ENCODE data around the gene SEMA3B. TPM values are rescaled to one million over a fixed set of nuclear protein-coding genes. Genes with fewer than 3 reads are reported as not detected.
"Not testable (repeated sequence)": the region's sequence is repeated elsewhere in the genome, so short reads cannot be mapped to it uniquely, and the experiment has no call there.

Gene SEMA3B
- total and polyA plus RNA-seq, 5 donors from 2014 or later = 1.7 TPM; not detected in 4

DNA sequence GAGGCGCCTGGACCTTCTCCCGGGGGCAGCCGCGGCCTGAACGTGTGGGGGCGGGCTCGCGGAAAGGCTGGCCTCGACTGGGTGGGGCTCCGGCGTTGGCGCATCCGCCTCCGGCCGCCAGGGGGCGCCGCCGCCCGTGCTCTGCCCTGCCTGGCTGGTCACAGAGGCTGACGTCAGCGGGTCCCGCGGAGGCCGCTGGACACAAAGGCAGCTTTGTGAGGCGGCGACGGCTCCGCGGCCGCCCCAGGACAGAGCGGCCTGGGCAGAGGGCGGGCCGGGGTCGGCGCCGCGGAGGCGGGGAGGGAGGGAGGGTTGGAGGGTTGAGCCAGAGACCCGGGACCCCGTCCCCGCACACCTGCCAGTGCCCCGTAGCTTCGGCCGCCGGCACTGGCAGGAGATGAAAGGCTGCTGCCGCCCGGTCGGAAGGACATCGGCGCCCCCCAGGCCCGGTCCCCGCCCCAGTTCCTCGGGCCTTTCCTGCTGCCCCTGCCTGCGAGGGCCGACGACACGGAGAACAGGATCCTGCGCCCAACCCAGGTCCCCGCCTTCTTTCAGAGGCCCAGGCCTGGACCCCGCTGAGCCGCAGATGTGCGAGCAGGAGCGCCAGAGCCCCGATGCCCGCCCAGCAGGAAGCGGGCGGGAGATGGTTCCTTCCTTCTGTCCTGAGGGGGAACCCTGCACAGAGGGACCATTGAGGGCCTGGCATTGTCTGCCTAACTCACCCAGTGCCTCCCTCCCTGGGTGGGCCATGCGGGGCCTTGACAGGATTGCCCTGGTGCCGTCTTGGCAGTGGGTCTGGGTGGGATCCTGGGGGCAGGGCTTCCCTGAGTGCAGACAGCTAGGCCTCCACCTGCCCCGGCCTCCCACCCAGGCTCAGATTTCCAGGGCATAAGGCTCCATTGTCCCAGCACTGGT lies 8.7 kb upstream of the SEMA3B start:
- Mint-ChIP-seq H3K27me3 (peaks cover 5% of the 10 kb centered on the region), H3K4me3 (peak overlapping the region in 2 of 4 donors; percentile 76 to 83), H3K9me3 (no peaks in the 10 kb centered on the region), H3K36me3 (peaks cover 7% of the 10 kb centered on the region), H3K4me1 (peaks cover 0 to 16% (median 4%) of the 10 kb centered on the region in 4 donors), H3K27ac (no peak overlapping the region)
- Histone ChIP-seq H3K27me3 (ENCODE audit: control insufficient read depth, insufficient read depth, low read length) (no peaks in the 10 kb centered on the region), H3K36me3 (ENCODE audit: control insufficient read depth, insufficient read depth, low read length) (peaks cover 28% of the 10 kb centered on the region), H3K4me1 (ENCODE audit: control insufficient read depth, insufficient read depth, low read length, poor library complexity, severe bottlenecking) (peaks cover 12% of the 10 kb centered on the region), H3K4me3 (ENCODE audit: low read depth, low read length) (no peak overlapping the region), H3K9me3 (ENCODE audit: control insufficient read depth in 2 of 2, low read length in 2 of 2) (no peaks in the 10 kb centered on the region), H3K27ac (ENCODE audit: insufficient read depth, low read length, poor library complexity, severe bottlenecking) (peak overlapping the region; percentile 60)
- DNase-seq = peak; percentile 76 to 79 (median 78)
- peak; percentile 90 to 94 for ATAC-seq (ENCODE audit: low read depth in 2 of 2)

DNA sequence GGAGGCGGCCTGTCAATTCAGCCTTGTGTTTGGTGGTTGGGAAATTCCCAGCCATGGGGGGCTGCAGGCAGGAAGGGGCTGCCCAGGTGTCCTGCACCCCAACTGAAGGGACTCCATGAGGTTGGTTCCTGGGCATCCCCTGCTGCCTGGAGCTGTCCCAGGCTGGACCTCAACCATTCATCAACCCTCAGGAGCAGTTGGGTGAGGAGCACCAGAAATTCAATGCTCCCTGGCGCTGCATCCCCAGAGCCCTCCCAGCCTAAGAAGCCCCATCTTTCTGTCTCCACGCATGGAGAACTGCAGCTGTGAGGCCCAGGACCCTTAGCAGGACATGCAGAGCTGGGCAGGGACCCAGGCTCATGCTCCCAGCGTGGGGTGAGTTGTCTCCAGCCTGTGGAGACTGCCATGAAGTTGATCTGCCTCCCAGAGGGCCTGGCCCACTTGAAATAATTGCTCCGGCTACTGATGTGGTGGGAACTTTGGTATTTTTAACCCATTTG lies 8.0 kb upstream of the SEMA3B start:
- no peak for DNase-seq
- Histone ChIP-seq H3K27ac (ENCODE audit: insufficient read depth, low read length, poor library complexity, severe bottlenecking) (no peak overlapping the region), H3K4me1 (ENCODE audit: control insufficient read depth, insufficient read depth, low read length, poor library complexity, severe bottlenecking) (peaks cover 12% of the 10 kb centered on the region), H3K27me3 (ENCODE audit: control insufficient read depth, insufficient read depth, low read length) (no peaks in the 10 kb centered on the region), H3K9me3 (ENCODE audit: control insufficient read depth in 2 of 2, low read length in 2 of 2) (no peaks in the 10 kb centered on the region), H3K4me3 (ENCODE audit: low read depth, low read length) (no peak overlapping the region), H3K36me3 (ENCODE audit: control insufficient read depth, insufficient read depth, low read length) (peaks cover 23% of the 10 kb centered on the region)
- Mint-ChIP-seq H3K27ac (peak overlapping the region in 1 of 3 donors; percentile 56), H3K9me3 (peaks cover 0 to 2% (median 0%) of the 10 kb centered on the region in 7 donors), H3K4me3 (no peak overlapping the region), H3K4me1 (peaks cover 0 to 16% (median 4%) of the 10 kb centered on the region in 4 donors), H3K27me3 (peaks cover 9% of the 10 kb centered on the region), H3K36me3 (peaks cover 7% of the 10 kb centered on the region)
- ATAC-seq (ENCODE audit: low read depth in 2 of 2) = no peak

DNA sequence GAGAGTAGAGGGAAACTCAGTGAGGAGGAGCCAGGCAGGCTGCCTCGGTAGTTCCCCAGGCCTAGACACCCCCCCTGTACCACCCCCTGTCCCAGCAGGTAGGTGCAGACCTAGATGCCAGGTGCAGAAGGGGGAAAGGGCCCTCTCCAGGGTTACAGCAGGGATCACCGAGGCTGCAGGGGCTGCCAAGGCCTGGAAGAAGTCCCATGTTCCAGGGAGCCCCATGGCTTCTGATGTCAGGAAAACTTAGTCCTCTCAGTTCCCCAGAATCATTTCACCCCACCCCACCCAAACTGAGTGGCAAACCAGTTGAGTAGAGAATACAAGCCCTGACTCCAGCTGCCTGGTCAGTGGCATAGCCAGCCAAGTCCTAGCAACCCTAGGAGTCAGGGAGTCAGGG lies 7.4 kb upstream of the SEMA3B start:
- H3K27me3 ChIP-seq (ENCODE audit: control insufficient read depth, insufficient read depth, low read length) = no peaks in the 10 kb centered on the region
- H3K9me3 ChIP-seq (ENCODE audit: control insufficient read depth in 2 of 2, low read length in 2 of 2) = no peaks in the 10 kb centered on the region
- ATAC-seq (ENCODE audit: low read depth in 2 of 2) (no peak), DNase-seq (no peak)
- H3K4me3 ChIP-seq (ENCODE audit: low read depth, low read length) = no peak overlapping the region
- peaks cover 12% of the 10 kb centered on the region for H3K4me1 ChIP-seq (ENCODE audit: control insufficient read depth, insufficient read depth, low read length, poor library complexity, severe bottlenecking)
- peaks cover 0 to 15% (median 3%) of the 10 kb centered on the region in 4 donors for H3K4me1 Mint-ChIP-seq
- H3K4me3 Mint-ChIP-seq = no peak overlapping the region
- H3K36me3 Mint-ChIP-seq = peaks cover 5% of the 10 kb centered on the region
- peak overlapping the region in 1 of 3 donors; percentile 56 for H3K27ac Mint-ChIP-seq
- peaks cover 18% of the 10 kb centered on the region for H3K36me3 ChIP-seq (ENCODE audit: control insufficient read depth, insufficient read depth, low read length)
- no peak overlapping the region for H3K27ac ChIP-seq (ENCODE audit: insufficient read depth, low read length, poor library complexity, severe bottlenecking)
- peaks cover 12% of the 10 kb centered on the region for H3K27me3 Mint-ChIP-seq
- peaks cover 0 to 2% (median 0%) of the 10 kb centered on the region in 7 donors for H3K9me3 Mint-ChIP-seq

DNA sequence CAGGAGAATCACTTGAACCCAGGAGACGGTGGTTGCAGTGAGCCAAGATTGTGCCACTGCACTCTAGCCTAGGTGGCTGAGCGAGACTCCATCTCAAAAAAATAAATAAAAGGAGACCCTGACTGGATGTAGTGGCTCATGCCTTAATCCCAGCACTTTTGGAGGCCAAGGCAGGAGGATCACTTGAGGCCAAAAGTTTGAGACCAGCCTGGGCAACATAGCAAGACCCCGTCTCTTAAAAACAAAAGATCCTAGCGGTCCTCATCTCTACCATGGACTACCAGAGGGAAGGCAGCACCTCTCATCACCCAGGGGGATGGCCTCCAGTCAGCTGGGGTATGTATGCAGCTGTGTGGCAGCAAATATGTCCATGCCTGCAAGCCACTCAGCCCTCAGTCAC lies 6.7 kb upstream of the SEMA3B start:
- DNase-seq; H3K9me3 ChIP-seq (ENCODE audit: control insufficient read depth in 2 of 2, low read length in 2 of 2); ATAC-seq (ENCODE audit: low read depth in 2 of 2); H3K27me3 ChIP-seq (ENCODE audit: control insufficient read depth, insufficient read depth, low read length); H3K4me3 Mint-ChIP-seq; H3K27ac Mint-ChIP-seq; H3K36me3 Mint-ChIP-seq; H3K27ac ChIP-seq (ENCODE audit: insufficient read depth, low read length, poor library complexity, severe bottlenecking); H3K4me3 ChIP-seq (ENCODE audit: low read depth, low read length); H3K9me3 Mint-ChIP-seq: not testable (repeated sequence)
- Mint-ChIP-seq H3K27me3 (peaks cover 12% of the 10 kb centered on the region), H3K4me1 (peaks cover 0 to 11% (median 3%) of the 10 kb centered on the region in 4 donors)
- Histone ChIP-seq H3K4me1 (ENCODE audit: control insufficient read depth, insufficient read depth, low read length, poor library complexity, severe bottlenecking) (peaks cover 12% of the 10 kb centered on the region), H3K36me3 (ENCODE audit: control insufficient read depth, insufficient read depth, low read length) (peaks cover 11% of the 10 kb centered on the region)

DNA sequence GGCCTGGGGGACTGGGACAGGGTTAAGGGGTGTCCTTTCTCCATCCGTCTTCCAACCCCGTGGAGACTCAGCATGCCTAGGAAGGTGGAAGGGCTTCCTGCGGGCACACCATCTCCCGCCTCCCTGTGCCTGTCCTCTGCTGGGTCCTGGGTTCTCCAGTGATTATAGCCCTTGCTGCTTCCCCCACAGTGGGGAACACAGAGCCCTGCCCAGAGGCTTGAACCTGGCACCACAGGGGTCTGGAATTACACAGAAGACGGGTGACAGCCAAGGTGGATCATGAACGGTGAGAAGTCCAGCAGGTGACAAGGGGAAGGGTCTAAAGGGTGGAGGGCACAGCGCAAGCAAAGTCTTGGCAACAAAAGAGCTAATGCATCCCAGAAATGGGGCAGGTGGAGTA lies 6.2 kb upstream of the SEMA3B start:
- H3K9me3 Mint-ChIP-seq = peaks cover 0 to 2% (median 0%) of the 10 kb centered on the region in 7 donors
- H3K27ac ChIP-seq (ENCODE audit: insufficient read depth, low read length, poor library complexity, severe bottlenecking) = no peak overlapping the region
- peaks cover 0 to 11% (median 3%) of the 10 kb centered on the region in 4 donors for H3K4me1 Mint-ChIP-seq
- H3K27ac Mint-ChIP-seq = peak overlapping the region in 1 of 3 donors; percentile 79
- peaks cover 12% of the 10 kb centered on the region for H3K27me3 Mint-ChIP-seq
- no peaks in the 10 kb centered on the region for H3K27me3 ChIP-seq (ENCODE audit: control insufficient read depth, insufficient read depth, low read length)
- H3K36me3 ChIP-seq (ENCODE audit: control insufficient read depth, insufficient read depth, low read length) = peaks cover 6% of the 10 kb centered on the region
- H3K4me1 ChIP-seq (ENCODE audit: control insufficient read depth, insufficient read depth, low read length, poor library complexity, severe bottlenecking) = peaks cover 12% of the 10 kb centered on the region
- no peak overlapping the region for H3K4me3 ChIP-seq (ENCODE audit: low read depth, low read length)
- H3K4me3 Mint-ChIP-seq = no peak overlapping the region
- no peaks in the 10 kb centered on the region for H3K9me3 ChIP-seq (ENCODE audit: control insufficient read depth in 2 of 2, low read length in 2 of 2)
- ATAC-seq (ENCODE audit: low read depth in 2 of 2) (no peak), DNase-seq (no peak)
- H3K36me3 Mint-ChIP-seq = no peaks in the 10 kb centered on the region

DNA sequence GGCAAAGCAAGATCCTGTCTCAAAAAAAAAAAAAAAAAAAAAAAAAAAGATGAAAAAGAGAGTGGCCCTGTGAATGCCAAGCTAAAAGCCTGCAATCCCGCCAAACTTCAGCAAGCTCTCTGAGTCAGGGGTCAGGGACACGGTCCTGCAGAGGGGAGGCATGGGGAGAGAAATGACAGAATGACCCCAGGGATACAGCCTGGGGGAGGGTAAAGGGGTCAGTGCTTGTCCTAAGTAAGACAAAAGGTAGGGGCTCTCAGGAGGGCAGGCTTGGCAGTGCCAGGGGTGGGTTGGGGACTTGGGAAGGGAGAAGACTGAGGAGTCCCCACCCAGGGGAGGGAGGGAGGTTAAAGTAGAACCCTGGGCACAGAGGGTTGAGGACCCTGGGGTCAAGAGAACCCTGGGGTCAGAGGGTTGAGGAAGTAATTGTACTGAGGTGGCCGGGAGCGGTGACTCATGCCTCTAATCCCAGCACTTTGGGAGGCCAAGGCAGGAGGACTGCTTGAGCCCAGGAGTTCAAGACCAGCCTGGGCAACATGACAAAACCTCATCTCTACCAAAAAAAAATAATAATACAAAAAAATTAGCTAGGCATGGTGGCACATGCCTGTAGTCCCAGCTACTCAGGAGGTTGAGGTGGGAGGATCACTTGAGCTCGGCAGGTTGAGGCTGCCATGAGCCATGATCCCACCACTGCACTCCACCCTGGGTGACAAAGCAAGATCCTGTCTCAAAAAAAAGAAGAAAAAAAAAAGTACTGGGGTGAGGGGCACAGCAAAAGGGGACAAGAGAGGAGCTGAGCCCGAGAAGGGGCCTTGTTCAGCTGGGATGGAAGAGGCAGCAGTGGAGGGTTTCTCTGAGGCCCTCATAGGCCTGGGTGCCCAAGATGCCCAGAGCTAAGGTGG lies 5.2 kb upstream of the SEMA3B start:
- H3K27me3 ChIP-seq (ENCODE audit: control insufficient read depth, insufficient read depth, low read length) = no peaks in the 10 kb centered on the region
- no peaks in the 10 kb centered on the region for H3K9me3 ChIP-seq (ENCODE audit: control insufficient read depth in 2 of 2, low read length in 2 of 2)
- H3K36me3 Mint-ChIP-seq = no peaks in the 10 kb centered on the region
- H3K27ac ChIP-seq (ENCODE audit: insufficient read depth, low read length, poor library complexity, severe bottlenecking) = no peak overlapping the region
- H3K36me3 ChIP-seq (ENCODE audit: control insufficient read depth, insufficient read depth, low read length) = no peaks in the 10 kb centered on the region
- H3K27ac Mint-ChIP-seq = no peak overlapping the region
- no peak for ATAC-seq (ENCODE audit: low read depth in 2 of 2)
- H3K9me3 Mint-ChIP-seq = peaks cover 0 to 2% (median 0%) of the 10 kb centered on the region in 7 donors
- no peak overlapping the region for H3K4me3 Mint-ChIP-seq
- H3K27me3 Mint-ChIP-seq = peaks cover 12% of the 10 kb centered on the region
- peaks cover 12% of the 10 kb centered on the region for H3K4me1 ChIP-seq (ENCODE audit: control insufficient read depth, insufficient read depth, low read length, poor library complexity, severe bottlenecking)
- H3K4me1 Mint-ChIP-seq = peaks cover 0 to 11% (median 4%) of the 10 kb centered on the region in 4 donors
- H3K4me3 ChIP-seq (ENCODE audit: low read depth, low read length) = no peak overlapping the region
- DNase-seq = no peak

DNA sequence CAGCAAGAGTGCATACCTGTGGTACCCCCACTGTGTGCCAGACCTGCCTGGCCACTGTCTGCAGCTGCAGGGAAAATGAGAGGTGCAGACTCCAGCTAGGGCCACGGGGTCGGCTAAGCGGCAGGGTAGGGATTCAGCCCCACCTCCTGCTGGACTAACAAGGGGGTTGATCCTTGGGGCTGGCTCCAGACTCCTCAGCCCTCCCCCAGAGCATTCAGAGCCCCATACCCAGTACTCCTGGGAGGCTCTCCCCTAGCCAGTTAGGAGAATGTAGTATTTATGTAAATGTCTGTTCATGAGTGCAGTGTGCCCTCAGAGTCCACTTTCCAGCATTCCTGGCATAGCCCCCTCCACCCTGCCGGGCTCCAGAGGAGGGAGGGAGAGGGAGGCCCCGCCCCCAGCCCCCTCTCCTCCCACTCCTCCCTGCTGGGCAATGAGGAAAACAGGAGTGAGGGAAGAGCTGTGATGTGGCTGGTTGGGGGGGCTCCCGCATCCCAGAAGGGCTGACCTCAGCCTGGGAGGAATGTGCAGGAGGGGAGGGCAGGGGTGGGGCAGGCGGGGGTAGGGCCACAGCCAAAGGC lies 4.5 kb upstream of the SEMA3B start:
- no peak overlapping the region for H3K27ac Mint-ChIP-seq
- ATAC-seq (ENCODE audit: low read depth in 2 of 2) (no peak), DNase-seq (no peak)
- peaks cover 0 to 7% (median 3%) of the 10 kb centered on the region in 4 donors for H3K4me1 Mint-ChIP-seq
- Histone ChIP-seq H3K4me3 (ENCODE audit: low read depth, low read length) (no peak overlapping the region), H3K36me3 (ENCODE audit: control insufficient read depth, insufficient read depth, low read length) (no peaks in the 10 kb centered on the region), H3K27me3 (ENCODE audit: control insufficient read depth, insufficient read depth, low read length) (no peaks in the 10 kb centered on the region), H3K9me3 (ENCODE audit: control insufficient read depth in 2 of 2, low read length in 2 of 2) (no peaks in the 10 kb centered on the region), H3K27ac (ENCODE audit: insufficient read depth, low read length, poor library complexity, severe bottlenecking) (no peak overlapping the region), H3K4me1 (ENCODE audit: control insufficient read depth, insufficient read depth, low read length, poor library complexity, severe bottlenecking) (peaks cover 10% of the 10 kb centered on the region)
- peaks cover 12% of the 10 kb centered on the region for H3K27me3 Mint-ChIP-seq
- H3K36me3 Mint-ChIP-seq = no peaks in the 10 kb centered on the region
- H3K4me3 Mint-ChIP-seq = no peak overlapping the region
- H3K9me3 Mint-ChIP-seq = peaks cover 0 to 2% (median 0%) of the 10 kb centered on the region in 7 donors

All from CD4-positive, CD25-positive, alpha-beta regulatory T cell (primary cell).